GM18526 (cell line): ENCODE results near the gene LRRC17.

ENCODE experiments used
- POLR2A ChIP-seq: IDR thresholded peaks from 3 replicates; pipeline ENCODE4 v1.6.1; 2011; ENCODE audit not compliant: insufficient read length; ENCODE audit errors: extremely low read depth

LRRC17 gene, protein sequence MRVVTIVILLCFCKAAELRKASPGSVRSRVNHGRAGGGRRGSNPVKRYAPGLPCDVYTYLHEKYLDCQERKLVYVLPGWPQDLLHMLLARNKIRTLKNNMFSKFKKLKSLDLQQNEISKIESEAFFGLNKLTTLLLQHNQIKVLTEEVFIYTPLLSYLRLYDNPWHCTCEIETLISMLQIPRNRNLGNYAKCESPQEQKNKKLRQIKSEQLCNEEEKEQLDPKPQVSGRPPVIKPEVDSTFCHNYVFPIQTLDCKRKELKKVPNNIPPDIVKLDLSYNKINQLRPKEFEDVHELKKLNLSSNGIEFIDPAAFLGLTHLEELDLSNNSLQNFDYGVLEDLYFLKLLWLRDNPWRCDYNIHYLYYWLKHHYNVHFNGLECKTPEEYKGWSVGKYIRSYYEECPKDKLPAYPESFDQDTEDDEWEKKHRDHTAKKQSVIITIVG

DNA sequence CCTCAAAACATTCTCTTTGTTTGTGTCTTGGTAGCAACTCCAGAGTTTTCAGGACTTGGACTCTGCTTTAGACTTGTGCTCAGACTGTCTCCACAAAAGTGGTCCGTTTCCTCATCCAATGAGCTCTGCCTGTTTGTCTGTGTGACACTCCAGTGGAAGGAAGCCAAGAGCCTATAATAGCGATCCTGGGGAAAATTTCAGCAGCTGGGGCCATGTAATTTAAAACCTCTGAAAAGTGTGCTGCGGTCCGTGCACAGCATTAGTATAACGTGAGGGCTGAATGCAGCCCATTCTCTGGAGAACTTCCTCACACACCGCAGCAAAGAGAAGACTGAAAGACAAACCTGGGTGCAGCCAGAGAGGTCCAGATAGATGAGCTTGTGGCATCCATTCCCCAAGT, at the start of gene LRRC17:
Gene LRRC17, plus strand, starts transcription at position 259 of the 400 bp plus-strand sequence. CDS start 20,914 bp downstream, outside the sequence.
- TF ChIP-seq POLR2A: no peak

DNA sequence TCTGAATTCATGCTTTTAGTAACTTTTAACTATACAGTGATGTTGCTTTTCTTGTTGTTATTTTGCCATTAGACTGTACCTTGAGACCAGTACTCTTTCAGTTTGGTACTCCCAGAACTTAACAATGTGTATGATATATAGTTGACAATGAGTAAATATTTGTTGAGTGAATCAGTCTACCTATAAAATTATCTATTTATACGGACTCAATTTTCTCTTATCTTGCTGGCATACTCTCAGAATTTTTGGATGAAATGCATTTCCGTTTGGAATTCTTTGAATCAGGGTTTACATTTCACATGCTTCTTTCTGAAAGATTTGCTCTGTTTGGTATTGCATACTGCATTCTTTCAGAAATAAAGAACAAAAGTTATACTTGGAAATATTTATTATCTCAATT, 47.8 kb upstream of the LRRC17 start:
- no peak for TF ChIP-seq POLR2A

DNA sequence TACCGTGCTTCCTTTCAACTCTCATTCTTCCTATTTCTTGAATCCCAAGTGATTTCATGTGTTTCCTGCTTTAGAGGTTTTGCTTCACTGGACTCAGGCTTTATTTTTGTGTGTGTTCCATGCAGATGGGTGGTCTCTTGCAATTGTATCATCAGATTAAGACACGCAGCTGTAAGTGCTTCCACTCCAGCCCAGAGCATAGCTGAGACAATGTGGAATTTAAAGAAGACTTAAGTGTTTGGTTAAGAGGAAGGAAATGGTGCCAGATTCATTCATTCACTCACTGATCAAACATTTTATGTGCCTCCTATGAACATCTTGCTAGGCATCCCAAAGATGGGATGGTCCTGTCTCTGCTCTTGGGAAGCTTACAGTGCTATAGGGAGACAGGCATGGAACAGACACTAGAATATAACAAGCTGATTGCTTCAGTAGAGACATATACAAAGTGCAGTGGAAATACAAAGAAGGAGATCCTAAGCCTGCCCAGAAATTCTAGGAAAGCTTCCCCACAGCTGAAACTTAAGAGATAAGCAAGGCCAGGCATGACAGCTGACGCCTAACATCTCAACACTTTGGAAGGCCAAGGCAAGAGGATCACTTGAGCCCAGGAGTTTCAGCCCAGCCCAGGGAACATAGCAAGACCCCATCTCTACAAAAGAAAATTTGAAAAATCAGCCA, 46.1 kb upstream of the LRRC17 start:
- no peak for TF ChIP-seq POLR2A

DNA sequence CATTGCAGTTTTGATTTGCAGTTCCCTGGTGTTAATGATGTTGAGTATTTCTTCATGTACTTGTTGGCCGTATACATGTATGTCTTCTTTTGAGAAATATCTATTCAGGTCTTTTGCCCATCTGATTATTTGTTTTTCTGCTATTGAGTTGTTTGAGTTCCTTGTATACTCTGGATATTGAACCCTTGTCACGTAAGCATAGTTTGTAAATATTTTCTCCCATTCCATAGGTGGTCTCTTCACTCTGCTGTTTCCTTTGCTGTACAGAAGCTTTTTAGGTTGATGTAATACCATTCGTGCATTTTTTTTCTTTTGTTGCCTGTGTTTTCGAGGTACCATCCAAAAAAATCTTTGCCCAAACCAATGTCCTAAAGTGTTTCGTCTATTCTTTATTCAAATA, 43.6 kb upstream of the LRRC17 start:
- TF ChIP-seq POLR2A: no peak

DNA sequence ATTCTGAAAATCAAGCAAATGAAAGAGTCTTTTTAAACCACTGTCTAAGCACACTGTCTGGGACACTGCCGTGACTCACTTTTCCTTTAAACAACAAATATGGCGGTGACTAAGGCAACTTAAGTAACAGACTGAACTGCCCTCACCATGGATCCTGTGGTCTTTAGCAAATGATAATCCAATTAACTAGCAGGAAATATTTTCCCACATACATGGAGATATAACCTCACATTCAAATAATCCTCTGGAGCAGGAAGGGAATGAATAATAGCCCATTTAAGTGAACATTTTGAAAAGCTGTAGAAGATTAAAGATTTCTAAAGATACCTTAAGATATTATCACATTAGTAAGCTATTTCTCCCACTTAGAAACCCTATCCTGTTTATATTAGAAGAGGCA, 40.3 kb upstream of the LRRC17 start:
- TF ChIP-seq POLR2A: no peak

DNA sequence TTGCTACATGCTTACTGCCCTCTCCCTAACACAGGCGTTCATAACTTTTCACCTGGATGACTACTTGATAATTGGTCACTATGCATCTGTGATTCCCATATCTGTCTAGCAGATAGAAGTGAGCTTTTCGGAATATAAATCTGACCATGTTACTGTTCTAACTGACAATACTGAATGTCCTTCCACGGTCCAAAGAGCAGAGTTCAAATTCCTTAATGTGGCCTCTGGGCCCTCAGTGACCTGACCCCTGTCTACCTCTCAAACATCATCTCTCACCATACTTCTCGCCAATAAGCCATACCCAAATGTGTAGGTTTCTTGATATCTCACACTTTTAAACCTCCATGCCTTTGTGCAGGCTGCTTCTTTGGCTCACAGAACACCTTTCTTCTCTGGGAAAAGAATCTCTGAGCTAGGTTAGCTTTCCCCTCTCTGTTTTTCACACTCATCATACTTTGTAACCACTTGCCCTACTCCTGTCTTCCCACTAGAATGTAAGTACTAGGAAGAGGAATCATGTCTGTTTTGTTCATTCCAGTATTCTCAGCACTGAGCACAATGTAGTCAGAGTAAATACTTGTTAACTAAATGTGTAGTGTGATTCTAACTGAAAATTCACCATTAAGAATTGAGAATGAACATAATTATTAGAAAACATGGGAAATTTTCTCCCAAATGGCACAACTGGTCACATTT, 39.2 kb upstream of the LRRC17 start:
- no peak for TF ChIP-seq POLR2A

DNA sequence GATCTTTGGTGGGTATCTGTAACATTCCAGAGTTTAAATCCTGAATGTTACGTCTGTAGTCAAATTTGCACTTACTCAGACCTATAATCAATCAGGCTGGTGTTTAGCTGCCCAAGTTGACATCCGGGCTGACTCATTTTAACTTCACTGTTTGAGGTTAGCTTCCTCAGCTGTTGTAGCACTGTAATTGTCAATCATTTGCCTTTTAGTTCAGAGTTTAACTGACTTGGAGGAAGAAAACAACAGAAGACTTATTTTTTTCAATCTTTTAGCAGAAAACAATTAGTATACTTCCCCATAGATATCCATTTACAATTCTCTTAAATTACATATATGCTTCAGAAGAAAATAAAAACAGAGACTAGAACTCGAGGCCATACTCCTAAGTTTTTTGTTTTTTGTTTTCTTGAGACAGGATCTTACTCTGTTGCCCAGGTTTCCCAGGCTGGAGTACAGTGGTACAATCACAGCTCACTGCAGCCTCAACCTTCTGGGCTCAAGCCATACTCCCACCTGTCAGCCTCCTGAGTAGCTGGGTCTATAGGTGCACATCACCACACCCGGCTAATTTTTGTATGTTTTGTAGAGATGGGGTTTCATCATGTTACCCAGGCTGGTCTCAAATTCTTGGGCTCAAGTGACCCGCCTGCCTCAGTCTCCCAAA, 38.5 kb upstream of the LRRC17 start:
- TF ChIP-seq POLR2A: no peak

DNA sequence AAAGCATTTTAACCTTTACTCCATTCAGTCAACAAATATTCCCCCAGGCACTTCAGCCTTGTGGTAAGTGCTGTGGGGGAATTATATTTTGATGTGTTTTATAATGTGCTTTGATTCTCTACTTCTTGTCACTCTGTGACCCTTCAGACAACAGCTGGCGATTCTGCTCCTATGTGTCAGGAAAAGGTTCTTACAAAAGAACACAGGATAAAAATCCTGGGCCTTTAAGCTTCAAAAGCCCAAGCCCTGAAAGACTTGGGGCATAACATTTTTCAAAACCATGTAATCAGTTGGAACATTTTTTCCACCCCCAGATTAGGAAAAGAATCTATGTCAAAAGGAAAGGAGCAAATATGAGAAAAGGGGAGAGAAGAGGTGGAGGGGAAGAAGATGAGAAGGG, 37.8 kb upstream of the LRRC17 start:
- no peak for TF ChIP-seq POLR2A

DNA sequence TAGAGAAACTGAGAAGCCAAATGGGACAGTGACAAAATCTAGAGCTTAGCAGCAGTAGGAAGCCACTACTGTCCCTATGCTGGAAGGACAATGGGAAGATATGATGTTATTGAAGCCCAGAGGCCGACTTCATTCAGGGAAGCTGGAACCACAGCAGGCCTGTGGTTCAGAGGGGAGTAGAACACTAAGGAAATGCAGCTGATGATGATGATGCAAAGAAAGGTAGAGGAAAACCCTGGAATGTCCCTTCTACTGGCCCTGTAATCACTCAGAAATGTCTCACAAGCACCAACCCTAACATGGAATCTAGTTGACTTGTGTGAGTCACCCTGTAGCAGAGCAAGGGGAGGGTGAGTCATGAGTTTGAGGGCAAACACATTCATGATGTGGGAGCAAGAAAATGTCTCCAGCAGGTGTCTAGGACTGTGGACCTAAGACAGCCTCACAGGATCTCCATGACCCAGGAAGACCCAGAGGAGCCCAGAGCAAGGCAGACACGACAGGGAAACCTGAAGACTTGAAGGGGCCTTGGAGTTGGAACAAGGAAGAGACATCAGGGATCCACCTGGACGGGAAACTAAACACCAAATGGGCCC, 37.0 kb upstream of the LRRC17 start:
- TF ChIP-seq POLR2A: no peak

DNA sequence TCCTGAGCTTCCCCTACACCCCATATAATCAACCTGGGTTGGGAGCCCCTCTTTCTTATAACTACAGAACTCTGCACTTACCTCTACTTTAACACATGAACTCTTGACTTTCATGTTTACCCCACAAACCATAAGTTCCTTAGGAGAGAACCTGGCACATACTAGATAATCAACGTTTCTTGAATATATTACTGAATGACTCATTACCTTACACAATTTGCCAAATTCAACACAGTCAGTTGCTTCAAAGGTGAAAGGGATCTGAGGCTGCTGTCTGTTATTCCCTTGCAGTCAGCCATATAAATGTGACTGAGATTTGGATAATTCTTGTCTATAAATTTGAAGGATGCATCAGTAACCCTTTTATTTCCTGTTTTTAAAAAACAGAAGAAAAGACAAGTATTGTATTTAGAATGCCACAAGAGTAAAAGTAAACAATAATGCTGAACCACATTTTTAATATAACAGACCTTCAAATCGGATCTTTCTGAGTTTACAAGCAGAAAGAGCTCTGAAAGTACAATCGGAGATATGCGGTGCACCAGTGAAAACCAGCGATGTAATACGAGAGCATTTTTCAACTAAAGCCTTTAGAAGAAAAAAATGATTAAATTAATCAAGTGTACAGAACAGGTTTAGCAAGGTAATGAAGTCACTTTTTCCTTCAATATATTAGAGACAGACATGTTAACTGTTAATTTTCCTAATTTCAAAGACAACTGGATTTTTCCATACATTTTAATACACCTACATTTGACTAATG, 29.5 kb upstream of the LRRC17 start:
- TF ChIP-seq POLR2A: no peak

DNA sequence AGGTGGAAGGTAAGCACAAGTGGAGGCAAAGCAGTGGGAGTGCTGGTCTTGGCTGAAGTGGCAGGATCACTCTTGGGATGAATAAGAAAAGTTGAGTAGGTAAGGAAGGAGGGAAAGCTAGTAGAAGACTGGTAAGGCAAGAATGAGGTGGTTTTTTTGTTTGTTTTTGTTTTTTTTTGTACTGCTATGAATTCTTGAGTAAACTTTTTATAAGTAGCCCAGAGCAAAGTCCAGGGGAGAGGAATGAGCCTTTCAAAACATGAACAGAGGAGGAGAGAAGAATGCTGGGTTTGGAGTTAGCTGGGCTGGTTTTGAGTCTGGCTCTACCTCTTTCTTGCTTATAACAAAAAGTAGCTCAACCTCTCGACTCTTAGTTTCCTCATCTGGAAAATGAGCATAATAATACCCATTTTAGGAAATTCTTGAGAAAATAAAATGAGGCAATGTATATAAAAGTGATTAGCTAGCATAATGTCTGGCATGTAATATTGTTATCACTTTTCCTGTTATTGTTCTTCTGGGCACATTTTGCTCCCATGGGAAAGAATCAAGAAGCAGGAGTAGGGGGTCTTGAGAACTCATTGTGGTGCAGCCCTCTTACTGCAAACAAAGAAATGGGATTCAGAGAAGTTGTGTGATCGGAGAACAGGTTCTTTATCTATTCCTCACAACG, 24.1 kb upstream of the LRRC17 start:
- TF ChIP-seq POLR2A: no peak

DNA sequence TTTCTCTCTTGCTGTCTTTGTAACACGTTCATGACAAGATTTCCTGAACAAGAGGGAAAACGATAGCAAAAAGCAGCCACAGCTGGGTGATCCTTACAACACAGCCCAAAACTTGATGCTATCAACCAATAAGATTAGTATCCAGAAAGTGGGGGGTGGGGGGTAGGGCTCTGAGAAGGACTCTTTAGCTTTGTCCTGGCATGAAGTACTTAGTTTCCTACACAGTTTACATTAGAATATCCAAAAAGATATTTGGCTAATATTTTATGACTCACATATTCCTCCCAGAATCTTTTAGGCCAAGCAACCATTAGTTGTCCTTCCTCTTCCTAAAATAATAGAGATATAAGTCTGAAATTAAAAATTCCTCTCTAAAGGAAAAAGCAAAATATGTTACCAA, 22.9 kb upstream of the LRRC17 start:
- TF ChIP-seq POLR2A: no peak

DNA sequence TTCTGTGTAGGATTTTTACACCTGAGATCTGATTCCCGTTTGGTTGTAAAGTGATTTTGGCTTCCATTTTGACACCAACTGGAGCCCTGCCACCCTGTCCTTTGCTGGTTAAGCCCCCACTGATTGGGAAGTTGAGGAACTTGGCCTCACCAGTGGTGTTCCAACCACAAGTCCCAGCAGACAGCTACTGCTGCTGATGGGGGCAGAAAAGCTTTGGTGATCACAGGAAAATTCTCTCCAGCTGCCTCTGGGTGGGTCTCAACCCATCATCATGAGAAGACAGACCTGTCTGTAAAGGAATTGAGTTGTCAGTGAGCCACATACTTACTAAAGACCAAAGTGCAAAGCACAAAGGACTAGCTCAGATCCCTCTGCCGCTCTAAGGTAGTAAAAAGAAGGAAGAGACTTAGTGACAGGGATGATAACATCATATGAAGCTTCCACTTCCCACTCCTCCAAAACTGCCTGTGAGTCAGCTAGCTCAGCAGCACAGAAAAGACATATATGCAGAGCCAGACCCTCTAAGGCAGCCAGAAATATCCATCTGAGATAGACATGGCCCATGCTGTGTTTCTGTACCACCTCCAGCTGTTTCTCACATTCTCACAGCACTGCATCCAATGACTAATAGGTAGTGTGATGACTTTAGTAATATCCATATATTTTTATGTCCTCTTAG, 22.4 kb upstream of the LRRC17 start:
- TF ChIP-seq POLR2A: no peak
